Transverse colon (tissue), 4 donors: ENCODE results near the gene MAGI2.

Source experiments
- POLR2A ChIP-seq: fragments of 450-650 bp; IDR thresholded peaks from one replicate; pipeline ENCODE4 v1.6.1; 2016; ENCODE audit warnings: antibody characterized with exemption, mild to moderate bottlenecking, moderate library complexity
- POLR2AphosphoS5 ChIP-seq, 3 donors: sonication (generic); formaldehyde crosslinking; IDR thresholded peaks; one replicate each; pipeline ENCODE4 v1.6.1; 2016; ENCODE audit warnings: antibody characterized with exemption in 3 of 3
- TF ChIP-seq, protein P1 (sequence below), 5 experiments: fragments of 200-600 bp in 3 of 5; fragments of 450-650 bp in 2 of 5; sonication (generic) in 3 of 5; IDR thresholded peaks; 1 replicate in 2 of 5; 2 replicates in 3 of 5; pipeline ENCODE4 v1.5.1; 2016 to 2017; ENCODE audit warnings: antibody characterized with exemption in 5 of 5, inconsistent platforms in 3 of 5, mild to moderate bottlenecking in 2 of 5, moderate library complexity in 1 of 5

DNA sequence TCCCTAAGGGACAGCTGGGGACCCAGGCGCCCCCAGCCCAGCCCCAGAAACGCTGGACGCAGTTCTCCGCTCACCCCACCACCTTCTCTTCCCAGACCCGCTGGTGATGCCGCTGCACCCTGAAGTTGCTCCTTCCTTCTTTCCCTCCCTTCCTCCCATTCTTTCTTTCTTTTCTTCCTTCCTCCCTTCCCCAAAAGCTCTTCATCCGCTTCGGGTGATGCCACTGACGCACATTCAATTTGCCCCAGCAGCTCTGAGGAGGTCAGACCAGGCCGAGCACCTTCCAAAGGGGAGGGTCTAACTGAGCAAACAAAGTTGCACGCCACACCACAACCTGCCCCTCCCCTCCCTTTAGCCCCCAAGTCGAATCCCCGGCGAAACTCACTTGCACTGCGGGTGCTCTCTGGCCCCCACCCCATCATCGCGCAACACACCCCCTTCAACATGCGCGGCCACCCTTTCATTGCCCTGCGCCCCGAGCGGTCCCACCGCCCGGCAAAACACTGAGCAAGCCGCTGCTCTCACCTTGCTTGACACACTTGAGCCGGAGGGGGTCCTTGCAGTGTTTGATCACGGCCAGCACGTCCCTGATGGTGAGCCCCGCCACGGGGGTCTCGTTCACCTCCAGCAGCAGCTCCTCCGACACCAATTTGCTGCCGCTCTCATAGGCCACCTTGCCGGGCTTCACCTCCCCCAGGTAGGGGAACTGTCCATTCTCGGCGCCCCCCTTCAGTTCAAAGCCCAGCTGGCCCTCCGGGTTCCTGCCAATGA, 787 bp downstream of the MAGI2 start:
- TF ChIP-seq POLR2AphosphoS5 (IDR thresholded peaks at IDR 0.05) (no peak), POLR2A (no peak)
- TF ChIP-seq, protein P1, sequence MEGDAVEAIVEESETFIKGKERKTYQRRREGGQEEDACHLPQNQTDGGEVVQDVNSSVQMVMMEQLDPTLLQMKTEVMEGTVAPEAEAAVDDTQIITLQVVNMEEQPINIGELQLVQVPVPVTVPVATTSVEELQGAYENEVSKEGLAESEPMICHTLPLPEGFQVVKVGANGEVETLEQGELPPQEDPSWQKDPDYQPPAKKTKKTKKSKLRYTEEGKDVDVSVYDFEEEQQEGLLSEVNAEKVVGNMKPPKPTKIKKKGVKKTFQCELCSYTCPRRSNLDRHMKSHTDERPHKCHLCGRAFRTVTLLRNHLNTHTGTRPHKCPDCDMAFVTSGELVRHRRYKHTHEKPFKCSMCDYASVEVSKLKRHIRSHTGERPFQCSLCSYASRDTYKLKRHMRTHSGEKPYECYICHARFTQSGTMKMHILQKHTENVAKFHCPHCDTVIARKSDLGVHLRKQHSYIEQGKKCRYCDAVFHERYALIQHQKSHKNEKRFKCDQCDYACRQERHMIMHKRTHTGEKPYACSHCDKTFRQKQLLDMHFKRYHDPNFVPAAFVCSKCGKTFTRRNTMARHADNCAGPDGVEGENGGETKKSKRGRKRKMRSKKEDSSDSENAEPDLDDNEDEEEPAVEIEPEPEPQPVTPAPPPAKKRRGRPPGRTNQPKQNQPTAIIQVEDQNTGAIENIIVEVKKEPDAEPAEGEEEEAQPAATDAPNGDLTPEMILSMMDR (IDR thresholded peaks at IDR 0.05), result no peak
